GM13976 (cell line): ENCODE data around the gene SMARCD3.

Experiments used
- DNase-seq: peaks from one replicate; pipeline ENCODE4 v3.0.0; 2012; ENCODE audit warnings: low spot score
- CTCF ChIP-seq: IDR thresholded peaks from 2 replicates; pipeline ENCODE4 v1.5.1; 2012; ENCODE audit warnings: borderline replicate concordance, mild to moderate bottlenecking; ENCODE audit not compliant: insufficient read depth; ENCODE audit errors: extremely low read depth, missing control alignments, control extremely low read depth
- in situ Hi-C: fragments of 300-500 bp; cut with MboI; formaldehyde crosslinking; loops from one replicate; pipeline ENCODE4 v1.12.0; 2022; ENCODE audit warnings: low sequenced_read_pairs, mixed read lengths, inconsistent platforms; ENCODE audit not compliant: unreplicated experiment

The SMARCD3 gene

DNA sequence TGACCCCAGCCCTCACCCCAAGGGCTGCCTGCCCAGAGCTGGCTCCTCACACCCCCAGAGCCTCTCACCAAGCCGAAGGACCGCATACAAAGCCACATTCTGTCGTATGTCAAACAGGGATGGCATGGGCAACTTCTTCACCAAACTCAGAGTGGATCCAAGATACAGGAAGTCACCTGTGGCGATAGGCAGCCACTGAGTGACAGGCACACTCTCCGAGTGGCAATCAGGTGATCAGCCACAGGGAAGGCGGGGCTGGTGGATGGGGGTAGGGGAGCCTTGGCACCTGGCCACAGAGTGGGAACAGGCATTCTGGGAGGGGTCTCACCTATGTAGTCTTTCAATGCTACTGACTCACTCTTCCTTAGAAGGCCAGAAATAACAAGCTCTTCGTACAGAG lies 54.3 kb downstream of the SMARCD3 start:
- no peak for TF ChIP-seq CTCF
- in situ Hi-C loops, result no loop called here
- DNase-seq, result no peak

DNA sequence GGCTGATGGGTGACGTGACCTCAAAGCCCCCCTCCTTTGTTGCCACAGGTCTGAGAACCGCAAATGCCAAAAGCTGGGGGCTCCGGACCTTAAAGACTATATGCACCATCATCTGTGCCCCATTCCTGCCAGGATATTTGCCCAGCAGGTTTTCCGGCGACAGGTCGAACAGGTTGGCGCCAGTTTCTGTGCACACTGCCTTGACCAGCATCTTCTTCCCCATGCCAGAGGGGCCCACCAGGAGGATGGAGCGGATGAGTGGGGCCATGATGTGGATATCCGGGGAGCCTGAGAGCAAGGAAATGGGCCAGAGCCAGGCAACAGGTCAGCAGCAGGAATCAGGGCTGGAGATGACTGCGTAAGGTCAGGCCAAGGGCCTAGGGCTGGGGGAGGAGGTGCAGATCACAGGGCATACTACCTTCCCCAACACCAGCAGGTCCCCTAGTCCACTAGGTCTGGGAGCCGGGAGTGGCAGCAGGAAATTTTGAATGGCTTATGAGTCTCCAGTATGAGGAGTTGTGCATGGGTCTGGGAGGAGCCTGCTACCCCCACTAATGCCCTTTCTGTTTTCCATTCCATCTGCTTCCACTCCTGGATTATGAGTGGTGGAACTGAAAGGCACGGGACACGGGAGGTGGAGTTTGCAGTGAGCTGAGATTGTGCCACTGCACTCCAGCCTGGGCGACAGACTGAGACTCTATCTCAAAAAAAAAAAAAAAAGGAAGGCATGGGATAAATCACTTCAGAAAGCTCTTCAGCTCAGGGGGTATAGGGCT lies 55.1 kb downstream of the SMARCD3 start:
- no peak for DNase-seq
- in situ Hi-C loops, result no loop called here
- no peak for TF ChIP-seq CTCF

DNA sequence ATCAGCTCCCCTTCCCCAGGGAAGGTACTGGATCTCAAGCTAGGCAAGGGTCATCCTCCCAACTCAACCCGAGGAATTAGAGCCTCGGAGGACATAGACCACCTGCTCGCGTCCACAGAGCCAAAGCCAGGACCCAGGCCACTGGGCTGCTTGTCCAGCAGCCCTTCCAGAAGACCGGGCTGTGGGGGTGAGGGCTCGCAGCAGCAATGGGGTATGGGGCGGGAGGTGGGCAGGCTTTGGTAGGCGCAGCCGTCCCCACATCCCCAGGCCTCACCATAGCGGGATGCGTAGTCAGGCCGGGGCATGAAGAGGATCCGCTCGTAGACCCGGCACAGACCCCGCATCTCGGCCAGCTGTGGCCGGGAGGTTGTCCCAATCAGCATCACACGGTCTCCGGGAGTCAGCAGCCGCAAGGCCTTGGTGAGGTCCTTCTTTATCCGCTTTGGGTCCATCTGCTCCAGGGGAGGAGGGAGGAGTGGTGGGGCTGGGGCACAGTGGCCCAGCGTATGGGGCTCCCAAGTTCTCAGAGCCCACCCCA lies 56.4 kb downstream of the SMARCD3 start:
- TF ChIP-seq CTCF, result no peak
- in situ Hi-C loops, result no loop called here

GRCh38 chr7:151191544-151191943 lies 57.0 kb downstream of the SMARCD3 start:
- TF ChIP-seq CTCF, result no peak
- DNase-seq, result no peak
- in situ Hi-C loops, result no loop called here

More for the DNA sequence above, 56.4 kb downstream of the SMARCD3 start:
- no peak for DNase-seq

GRCh38 chr7:151189038-151189437 lies 59.5 kb downstream of the SMARCD3 start:
- TF ChIP-seq CTCF, result no peak
- in situ Hi-C loops, result no loop called here
- no peak for DNase-seq
